K562 (cell line): ENCODE results near the gene NHS. TPM values are rescaled to one million over a fixed set of nuclear protein-coding genes. Genes with fewer than 3 reads are reported as not detected.

Experiments
- ATAC-seq: fragments of 200-7000 bp; cut with Tn5 transposase; 3 replicates; pipeline ENCODE4 v1.9.1; 2020; ENCODE audit warnings: moderate library complexity
- BruUV-seq: library from RNA; stranded (reverse); fragments of 400-500 nt; replicated peaks from 2 replicates; lab custom pipeline; 2021; lab: Mats Ljungman, UMichigan
- CTCF ChIA-PET: fragments of 300-600 bp; formaldehyde crosslinking; extraction: SDS; loops from one replicate; lab custom pipeline; 2021; ENCODE audit warnings: low intra/inter-chr PET ratio; lab: Yijun Ruan, JAX
- POLR2A ChIA-PET: fragments of 300-600, 350-650 bp; sonication (Branson Sonifier 250); formaldehyde crosslinking; extraction: SDS; loops from one replicate; lab custom pipeline; 2021; ENCODE audit warnings: antibody characterized with exemption, inconsistent platforms; lab: Yijun Ruan, JAX
- DNase-seq, 4 experiments: peaks; one replicate each; pipeline versions ENCODE4 v3.0.0 to v3.0.0-alpha.2; 2011 to 2018; ENCODE audit warnings: low spot score in 3 of 4, mixed read lengths in 3 of 4; ENCODE audit errors: extremely low read depth in 1 of 4
- FAIRE-seq: peaks from 2 replicates; lab custom pipeline; 2011; peaks lifted over from hg19 to GRCh38; lab: Jason Lieb, UNC
- H2AFZ ChIP-seq: 2 replicates; pipeline ENCODE4 v1.6.0; 2011; ENCODE audit warnings: low read depth, low read length, control low read depth, inconsistent platforms
- H3K27ac ChIP-seq: fragments of 200-600 bp; 3 replicates; pipeline ENCODE4 v1.8.0; 2011; ENCODE audit warnings: low read depth, mild to moderate bottlenecking, control low read depth, inconsistent platforms, low read length, moderate library complexity, mixed read lengths; ENCODE audit errors: extremely low read depth
- H3K27me3 ChIP-seq, 2 experiments: fragments of 300-600 bp in 1 of 2; 2 replicates in 1 of 2; 3 replicates in 1 of 2; pipeline versions ENCODE4 v1.6.0 to v1.8.0; 2011; ENCODE audit warnings: inconsistent platforms in 2 of 2, low read length in 2 of 2, mild to moderate bottlenecking in 1 of 2, mixed read lengths in 1 of 2, moderate library complexity in 1 of 2; ENCODE audit not compliant: control insufficient read depth in 2 of 2, insufficient read depth in 2 of 2
- H3K36me3 ChIP-seq: fragments of 300-600 bp; 3 replicates; pipeline ENCODE4 v1.8.0; 2011; ENCODE audit warnings: mild to moderate bottlenecking, low read length, inconsistent platforms; ENCODE audit not compliant: control insufficient read depth, insufficient read depth
- H3K4me1 ChIP-seq, 2 experiments: fragments of 200-600 bp in 1 of 2; replicated peaks in 1 of 2; 2 replicates in 1 of 2; 3 replicates in 1 of 2; pipeline versions ENCODE4 v1.5.1 to v1.8.0; 2011; ENCODE audit warnings: inconsistent platforms in 2 of 2, low read length in 2 of 2, mild to moderate bottlenecking in 1 of 2, mixed read lengths in 1 of 2, moderate library complexity in 1 of 2; ENCODE audit not compliant: control insufficient read depth in 2 of 2, insufficient read depth in 2 of 2
- H3K4me2 ChIP-seq: 2 replicates; pipeline ENCODE4 v1.6.1; 2011; ENCODE audit warnings: low read length, control low read depth, inconsistent platforms, mixed read lengths; ENCODE audit not compliant: insufficient read depth
- H3K4me3 ChIP-seq: fragments of 200-600 bp; sonication (generic), shearing (Covaris generic); 2 replicates; pipeline ENCODE4 v1.5.1; 2016; ENCODE audit warnings: control low read depth, inconsistent platforms
- H3K79me2 ChIP-seq: fragments of 200-600 bp; 3 replicates; pipeline ENCODE4 v1.8.0; 2011; ENCODE audit warnings: low read length, inconsistent platforms; ENCODE audit not compliant: control insufficient read depth, insufficient read depth
- H3K9ac ChIP-seq, 2 experiments: 2 replicates each; pipeline versions ENCODE4 v1.6.0 to v1.6.1; 2011; ENCODE audit warnings: low read depth in 2 of 2, low read length in 2 of 2, control low read depth in 1 of 2, inconsistent platforms in 1 of 2, mild to moderate bottlenecking in 1 of 2, mixed read lengths in 1 of 2; ENCODE audit not compliant: insufficient read depth in 1 of 2
- H3K9me1 ChIP-seq: one replicate; pipeline ENCODE4 v1.6.0; 2011; ENCODE audit warnings: inconsistent platforms, mild to moderate bottlenecking, low read length, moderate library complexity; ENCODE audit not compliant: control insufficient read depth, insufficient read depth
- H3K9me3 ChIP-seq: replicated peaks from 2 replicates; pipeline ENCODE4 v1.5.1; 2011; ENCODE audit warnings: low read depth, low read length, inconsistent platforms; ENCODE audit not compliant: control insufficient read depth, insufficient read depth
- H4K20me1 ChIP-seq: replicated peaks from 2 replicates; pipeline ENCODE4 v1.6.1; 2011; ENCODE audit warnings: low read length, inconsistent platforms, mixed read lengths; ENCODE audit not compliant: control insufficient read depth, insufficient read depth
- ATF2 ChIP-seq: sonication (generic); formaldehyde crosslinking; IDR thresholded peaks from 2 replicates; pipeline ENCODE4 v1.8.1; 2022; ENCODE audit warnings: missing genetic modification reagents
- CEBPB ChIP-seq: fragments of 450-650 bp; IDR thresholded peaks from 2 replicates; pipeline ENCODE4 v1.6.1; 2016; ENCODE audit warnings: missing genetic modification characterization, missing compliant biosample characterization
- KAT8 ChIP-seq: fragments of 450-650 bp; IDR thresholded peaks from 2 replicates; pipeline ENCODE4 v1.6.1; 2016; ENCODE audit warnings: low read depth, mild to moderate bottlenecking
- KHSRP ChIP-seq: fragments of 450-650 bp; IDR thresholded peaks from 2 replicates; pipeline ENCODE4 v1.6.1; 2017
- MEF2D ChIP-seq: conservative IDR thresholded peaks from 2 replicates; pipeline ENCODE4 v1.6.1; 2016; ENCODE audit warnings: low read depth, missing genetic modification characterization, missing compliant biosample characterization
- ZBED1 ChIP-seq: IDR thresholded peaks from 2 replicates; pipeline ENCODE4 v1.6.1; 2014
- ZNF197 ChIP-seq: fragments of 200-800 bp; sonication (Bioruptor generic); IDR thresholded peaks from 2 replicates; pipeline ENCODE4 v1.6.1; 2016; ENCODE audit warnings: low read depth, missing genetic modification characterization, missing compliant biosample characterization
- ZNF212 ChIP-seq: fragments of 450-650 bp; formaldehyde crosslinking; IDR thresholded peaks from 2 replicates; pipeline ENCODE4 v1.4.0; 2020; ENCODE audit warnings: mild to moderate bottlenecking
- ZNF316 ChIP-seq: fragments of 450-650 bp; IDR thresholded peaks from 2 replicates; pipeline ENCODE4 v1.6.1; 2016
- ZNF699 ChIP-seq: fragments of 250-450 bp; sonication (Bioruptor Pico); IDR thresholded peaks from 2 replicates; pipeline ENCODE4 v1.8.0; 2021; ENCODE audit warnings: mild to moderate bottlenecking, moderate library complexity; ENCODE audit not compliant: insufficient replicate concordance
- WGBS: fragments of 100-300 bp; shearing (Covaris generic); methylation state at CpG from one replicate; pipeline ENCODE4 v1.1.6; 2016; ENCODE audit warnings: low coverage, mixed read lengths; ENCODE audit not compliant: insufficient coverage; ENCODE audit errors: missing lambda C conversion rate; 5-methylcytosine and 5-hydroxymethylcytosine counted together
- in situ Hi-C: fragments of 300-500 bp; cut with MboI; formaldehyde crosslinking; loops from 4 replicates; pipeline ENCODE4 v1.15.0; 2018; ENCODE audit warnings: inconsistent platforms, mixed read lengths
- intact Hi-C: fragments of 100-400 bp; cut with micrococcal nuclease; formaldehyde crosslinking; loops from 2 replicates; pipeline ENCODE4 v1.14.2; 2022
- polyA plus RNA-seq, 8 experiments: library from polyadenylated mRNA; depleted of rRNA in 4 of 8; stranded (reverse) in 5 of 8; unstranded in 3 of 8; fragments of >200 nt; fragmentation: Nextera tagmentation in 2 of 8; fragmentation: Illumina TruSeq in 1 of 8; extraction: Ambion mirVana in 2 of 8; extraction: Trizol in 1 of 8; gene quantifications; 2 replicates each; pipeline versions ENCODE4 v1.2.1 to v1.2.3, GENCODE V29; 2011 to 2014; ENCODE audit warnings: inconsistent platforms in 1 of 8, missing spikeins in 1 of 8
- total RNA-seq, 7 experiments: library from RNA; depleted of rRNA in 6 of 7; stranded (reverse); fragments of >200 nt in 6 of 7; fragmentation: Illumina TruSeq in 2 of 7; extraction: Trizol in 2 of 7; gene quantifications; 2 replicates each; pipeline versions ENCODE4 v1.2.1 to v1.2.3, GENCODE V29; 2011 to 2021; ENCODE audit warnings: low replicate concordance in 1 of 7

The NHS gene
- total and polyA plus RNA-seq, 9 of the 15 experiments (the other 6 are each of a cell fraction or from before 2014, with no cell fraction given) = 0.02 TPM; not detected in 8

- Histone ChIP-seq H3K4me3 (no peak overlapping the region), H3K36me3 (no peaks in the 10 kb centered on the region), H4K20me1 (no peaks in the 10 kb centered on the region), H3K4me2 (no peak overlapping the region), H3K27me3 (no peaks in the 10 kb centered on the region), H3K9ac (no peak overlapping the region), H3K27ac (no peak overlapping the region), H2AFZ (no peak overlapping the region), H3K9me1 (no peaks in the 10 kb centered on the region), H3K9me3 (no peaks in the 10 kb centered on the region)
- POLR2A ChIA-PET = no interaction called here
- FAIRE-seq (no peak), ATAC-seq (no peak), DNase-seq (no peak)
- CTCF ChIA-PET = no interaction called here
- in situ Hi-C loops (no loop called here), intact Hi-C loops (no loop called here)
- no TSS peak for BruUV-seq
- TF ChIP-seq MEF2D (tag) (no peak), ZBED1 (no peak), ZNF212 (no peak), ZNF699 (CRISPR knock-in tag) (no peak), ZNF316 (no peak), KAT8 (no peak)
- TF ChIP-seq, all 486 proteins: peak for 0
- no peaks in the 10 kb centered on the region for H3K79me2 ChIP-seq
- no peaks in the 10 kb centered on the region for H3K4me1 ChIP-seq
Measured at GRCh38 chrX:17679261-17679660, 304.3 kb downstream of the NHS start.

GRCh38 chrX:17679820-17680219 is 304.8 kb downstream of the NHS start:
- in situ Hi-C loops = no loop called here
- ATAC-seq (no peak), DNase-seq (no peak), FAIRE-seq (no peak)
- Histone ChIP-seq H3K9me3 (no peaks in the 10 kb centered on the region), H3K4me3 (no peak overlapping the region), H3K9ac (no peak overlapping the region), H3K79me2 (no peaks in the 10 kb centered on the region), H3K36me3 (no peaks in the 10 kb centered on the region), H2AFZ (no peak overlapping the region), H4K20me1 (no peaks in the 10 kb centered on the region), H3K4me2 (no peak overlapping the region), H3K9me1 (no peaks in the 10 kb centered on the region), H3K4me1 (no peaks in the 10 kb centered on the region), H3K27ac (no peak overlapping the region), H3K27me3 (no peaks in the 10 kb centered on the region)
- 8% methylated on average over 1 of the region's 2 CpGs for WGBS
- intact Hi-C loops = no loop called here
- BruUV-seq = no TSS peak
- ChIA-PET POLR2A (no interaction called here), CTCF (no interaction called here)
- TF ChIP-seq CEBPB = no peak
- no peak for TF ChIP-seq ZNF197 (CRISPR knock-in tag)
- TF ChIP-seq ATF2 (CRISPR knock-in tag) = no peak
- TF ChIP-seq KHSRP = no peak
